Stomach (tissue), 9 donors: Measurements from ENCODE around the gene MAP3K20. TPM values are rescaled to one million over a fixed set of nuclear protein-coding genes. Genes with fewer than 3 reads are reported as not detected.
"Not testable (repeated sequence)": the region's sequence is repeated elsewhere in the genome, so short reads cannot be mapped to it uniquely, and the experiment has no call there.

ENCODE experiments used
- DNase-seq, 2 donors: peaks; one replicate each; pipeline versions ENCODE4 v3.0.0 to v3.0.0-alpha.2; 2013 to 2019
- H3K27ac ChIP-seq, 5 donors: fragments of 200-600 bp in 4 of 5; sonication (generic) in 4 of 5; one replicate each; pipeline ENCODE4 v1.5.1; 2013 to 2019; ENCODE audit warnings: mild to moderate bottlenecking in 1 of 5, moderate library complexity in 1 of 5
- H3K27me3 ChIP-seq, 3 donors: fragments of 200-600 bp; sonication (generic); one replicate each; pipeline ENCODE4 v1.5.1; 2017 to 2019; ENCODE audit warnings: mixed run types in 1 of 3
- H3K36me3 ChIP-seq, 4 donors: fragments of 200-600 bp; sonication (generic); 1 replicate in 3 of 4; 2 replicates in 1 of 4; pipeline ENCODE4 v1.5.1; 2016 to 2019
- H3K4me1 ChIP-seq, 4 donors: fragments of 200-600 bp; sonication (generic); one replicate each; pipeline ENCODE4 v1.5.1; 2016 to 2019
- H3K4me3 ChIP-seq, 4 donors: fragments of 200-600 bp; sonication (generic) in 3 of 4; one replicate each; pipeline ENCODE4 v1.5.1; 2016 to 2019; ENCODE audit warnings: mild to moderate bottlenecking in 1 of 4
- H3K9me3 ChIP-seq, 4 donors: fragments of 200-600 bp; sonication (generic); one replicate each; pipeline ENCODE4 v1.5.1; 2016 to 2019
- EP300 ChIP-seq: sonication (generic); formaldehyde crosslinking; IDR thresholded peaks from one replicate; pipeline ENCODE4 v1.6.1; 2017; ENCODE audit warnings: antibody characterized with exemption
- POLR2A ChIP-seq, 4 donors: fragments of 450-650 bp; IDR thresholded peaks; one replicate each; pipeline ENCODE4 v1.6.1; 2016; ENCODE audit warnings: antibody characterized with exemption in 4 of 4, control low read depth in 2 of 4, mild to moderate bottlenecking in 1 of 4, moderate library complexity in 1 of 4
- POLR2AphosphoS5 ChIP-seq, 3 donors: sonication (generic); formaldehyde crosslinking; IDR thresholded peaks; one replicate each; pipeline ENCODE4 v1.6.1; 2016; ENCODE audit warnings: antibody characterized with exemption in 3 of 3
- WGBS, 5 donors: extraction: QIAGEN DNeasy Blood & Tissue Kit in 3 of 5; methylation state at CpG; one replicate each; pipeline versions ENCODE4 v1.1.5 to v1.1.7; 2013 to 2018; 5-methylcytosine and 5-hydroxymethylcytosine counted together
- intact Hi-C: fragments of 100-400 bp; cut with DNase I; formaldehyde crosslinking; loops from one replicate; pipeline ENCODE4 v1.15.1; 2023; ENCODE audit warnings: low total_unique reads
- polyA plus RNA-seq, 3 donors: library from polyadenylated mRNA; stranded (reverse); fragments of 200-250 nt; gene quantifications; one replicate each; pipeline ENCODE4 v1.2.3, GENCODE V29; 2013
- total RNA-seq, 5 donors: library from RNA; depleted of rRNA; stranded (reverse); fragments of >200 nt; gene quantifications; one replicate each; pipeline versions ENCODE4 v1.1.0 to v1.2.3, GENCODE V29; 2014 to 2016
- TF ChIP-seq, protein P1 (sequence below), 7 experiments: fragments of 450-650 bp in 4 of 7; fragments of 200-600 bp in 3 of 7; sonication (generic) in 3 of 7; IDR thresholded peaks; one replicate each; pipeline ENCODE4 v1.5.1; 2016 to 2019; ENCODE audit warnings: antibody characterized with exemption in 7 of 7, control low read depth in 2 of 7, mild to moderate bottlenecking in 1 of 7
- donor health status: healthy with polysubstance abuse.
- donor health status: Bipolar disorder and iron deficiency.
- donor health status: healthy.

MAP3K20 gene
- total and polyA plus RNA-seq, 8 donors = 9.3 to 180 (median 29.2) TPM

- WGBS, 5 donors = 83 to 98% (median 90%) methylated on average over 2 of the region's 2 CpGs
- Histone ChIP-seq H3K9me3 (peaks cover 17 to 59% (median 51%) of the 10 kb centered on the region in 4 donors), H3K4me1 (no peaks in the 10 kb centered on the region), H3K27me3 (no peaks in the 10 kb centered on the region), H3K4me3 (no peak overlapping the region), H3K27ac (no peak overlapping the region), H3K36me3 (no peaks in the 10 kb centered on the region)
- TF ChIP-seq EP300 = no peak
- TF ChIP-seq POLR2AphosphoS5 (IDR thresholded peaks at IDR 0.05) = no peak
- TF ChIP-seq POLR2A (IDR thresholded peaks at IDR 0.05) = no peak
- TF ChIP-seq, protein P1, sequence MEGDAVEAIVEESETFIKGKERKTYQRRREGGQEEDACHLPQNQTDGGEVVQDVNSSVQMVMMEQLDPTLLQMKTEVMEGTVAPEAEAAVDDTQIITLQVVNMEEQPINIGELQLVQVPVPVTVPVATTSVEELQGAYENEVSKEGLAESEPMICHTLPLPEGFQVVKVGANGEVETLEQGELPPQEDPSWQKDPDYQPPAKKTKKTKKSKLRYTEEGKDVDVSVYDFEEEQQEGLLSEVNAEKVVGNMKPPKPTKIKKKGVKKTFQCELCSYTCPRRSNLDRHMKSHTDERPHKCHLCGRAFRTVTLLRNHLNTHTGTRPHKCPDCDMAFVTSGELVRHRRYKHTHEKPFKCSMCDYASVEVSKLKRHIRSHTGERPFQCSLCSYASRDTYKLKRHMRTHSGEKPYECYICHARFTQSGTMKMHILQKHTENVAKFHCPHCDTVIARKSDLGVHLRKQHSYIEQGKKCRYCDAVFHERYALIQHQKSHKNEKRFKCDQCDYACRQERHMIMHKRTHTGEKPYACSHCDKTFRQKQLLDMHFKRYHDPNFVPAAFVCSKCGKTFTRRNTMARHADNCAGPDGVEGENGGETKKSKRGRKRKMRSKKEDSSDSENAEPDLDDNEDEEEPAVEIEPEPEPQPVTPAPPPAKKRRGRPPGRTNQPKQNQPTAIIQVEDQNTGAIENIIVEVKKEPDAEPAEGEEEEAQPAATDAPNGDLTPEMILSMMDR (IDR thresholded peaks at IDR 0.05) = no peak
- no peak for DNase-seq
- intact Hi-C loops = no loop called here
These were observed 220.6 kb downstream of the MAP3K20 start for GRCh38 chr2:173296235-173296634.

GRCh38 chr2:173298536-173299097, 223.0 kb downstream of the MAP3K20 start:
- H3K9me3 ChIP-seq = peaks cover 17 to 67% (median 55%) of the 10 kb centered on the region in 4 donors

GRCh38 chr2:173299764-173300163, 224.1 kb downstream of the MAP3K20 start:
- Histone ChIP-seq H3K9me3 (peaks cover 17 to 59% (median 50%) of the 10 kb centered on the region in 4 donors), H3K27ac (no peak overlapping the region), H3K4me1 (no peaks in the 10 kb centered on the region), H3K27me3 (no peaks in the 10 kb centered on the region), H3K4me3 (no peak overlapping the region), H3K36me3 (no peaks in the 10 kb centered on the region)
- intact Hi-C loops = no loop called here
- 83 to 98% (median 95%) methylated on average over 5 of the region's 5 CpGs for WGBS, 5 donors
- DNase-seq = no peak
- TF ChIP-seq EP300 = no peak

More at GRCh38 chr2:173298536-173299097, 223.0 kb downstream of the MAP3K20 start:
- TF ChIP-seq POLR2AphosphoS5 (IDR thresholded peaks at IDR 0.05) (no peak), POLR2A (IDR thresholded peaks at IDR 0.05) (no peak), EP300 (no peak)
- TF ChIP-seq, protein P1 (IDR thresholded peaks at IDR 0.05) = no peak
- Histone ChIP-seq H3K36me3 (no peaks in the 10 kb centered on the region), H3K27me3 (no peaks in the 10 kb centered on the region), H3K4me1 (no peaks in the 10 kb centered on the region), H3K27ac (no peak overlapping the region), H3K4me3 (no peak overlapping the region)
- no peak for DNase-seq
- WGBS, 5 donors = 85 to 96% (median 92%) methylated on average over 5 of the region's 5 CpGs
- intact Hi-C loops = no loop called here

DNA sequence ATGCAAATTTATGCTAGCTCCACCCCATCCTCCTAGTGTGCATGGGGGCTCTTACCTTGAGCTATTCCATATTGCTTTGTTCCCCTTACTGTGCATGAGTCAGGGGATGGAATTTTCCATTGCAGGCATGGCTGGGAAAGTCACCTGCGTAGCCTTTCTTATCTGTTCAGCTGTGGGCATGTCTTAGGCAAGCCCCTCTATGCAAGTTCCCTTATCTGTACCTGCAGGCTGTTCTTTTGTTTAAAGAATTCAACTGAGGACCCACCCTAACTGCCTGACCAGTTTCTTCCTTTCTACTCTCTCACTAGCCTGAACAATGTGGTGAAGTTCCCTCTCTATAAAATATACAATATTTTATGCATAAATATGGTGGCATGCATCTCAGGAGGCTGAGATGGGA, 224.8 kb downstream of the MAP3K20 start:
- WGBS, 5 donors = 39 to 68% (median 54%) methylated on average over 1 of the region's 1 CpG
- no peaks in the 10 kb centered on the region for H3K27me3 ChIP-seq
- no peak for TF ChIP-seq POLR2AphosphoS5 (IDR thresholded peaks at IDR 0.05)
- TF ChIP-seq, protein P1 (IDR thresholded peaks at IDR 0.05) = no peak
- TF ChIP-seq POLR2A (IDR thresholded peaks at IDR 0.05) = no peak
- no peak for TF ChIP-seq EP300
- H3K27ac ChIP-seq = no peak overlapping the region
- H3K36me3 ChIP-seq = no peaks in the 10 kb centered on the region
- no peak overlapping the region for H3K4me3 ChIP-seq
- intact Hi-C loops = no loop called here
- H3K4me1 ChIP-seq = no peaks in the 10 kb centered on the region
- peaks cover 17 to 59% (median 50%) of the 10 kb centered on the region in 4 donors for H3K9me3 ChIP-seq
- DNase-seq = no peak

DNA sequence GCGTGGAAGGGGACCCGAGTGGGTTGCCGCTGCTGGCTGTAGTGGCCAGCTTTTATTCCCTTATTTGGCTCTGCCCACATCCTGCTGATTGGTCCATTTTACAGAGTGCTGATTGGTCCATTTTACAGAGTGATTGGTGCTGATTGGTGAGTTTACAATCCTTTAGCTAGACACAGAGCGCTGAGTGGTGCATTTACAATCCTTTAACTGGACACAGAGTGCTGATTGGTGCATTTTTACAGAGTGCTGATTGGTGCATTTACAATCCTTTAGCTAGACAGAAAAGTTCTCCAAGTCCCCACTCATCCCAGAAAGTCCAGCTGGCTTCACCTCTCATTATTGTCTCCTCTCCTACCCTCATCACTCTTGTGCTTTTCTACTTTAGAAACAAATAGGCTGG, 225.9 kb downstream of the MAP3K20 start:
- 92 to 97% (median 96%) methylated on average over 4 of the region's 4 CpGs for WGBS, 5 donors
- H3K36me3 ChIP-seq, intact Hi-C loops, H3K4me3 ChIP-seq, DNase-seq, H3K27ac ChIP-seq, H3K27me3 ChIP-seq, H3K4me1 ChIP-seq: not testable (repeated sequence)
- H3K9me3 ChIP-seq = peaks cover 17 to 58% (median 48%) of the 10 kb centered on the region in 4 donors
